ENCODE data around the gene RGS1.
A peak's percentile ranks its signal among the peaks of the same experiment; 100 is the strongest.

RGS1 gene

DNA sequence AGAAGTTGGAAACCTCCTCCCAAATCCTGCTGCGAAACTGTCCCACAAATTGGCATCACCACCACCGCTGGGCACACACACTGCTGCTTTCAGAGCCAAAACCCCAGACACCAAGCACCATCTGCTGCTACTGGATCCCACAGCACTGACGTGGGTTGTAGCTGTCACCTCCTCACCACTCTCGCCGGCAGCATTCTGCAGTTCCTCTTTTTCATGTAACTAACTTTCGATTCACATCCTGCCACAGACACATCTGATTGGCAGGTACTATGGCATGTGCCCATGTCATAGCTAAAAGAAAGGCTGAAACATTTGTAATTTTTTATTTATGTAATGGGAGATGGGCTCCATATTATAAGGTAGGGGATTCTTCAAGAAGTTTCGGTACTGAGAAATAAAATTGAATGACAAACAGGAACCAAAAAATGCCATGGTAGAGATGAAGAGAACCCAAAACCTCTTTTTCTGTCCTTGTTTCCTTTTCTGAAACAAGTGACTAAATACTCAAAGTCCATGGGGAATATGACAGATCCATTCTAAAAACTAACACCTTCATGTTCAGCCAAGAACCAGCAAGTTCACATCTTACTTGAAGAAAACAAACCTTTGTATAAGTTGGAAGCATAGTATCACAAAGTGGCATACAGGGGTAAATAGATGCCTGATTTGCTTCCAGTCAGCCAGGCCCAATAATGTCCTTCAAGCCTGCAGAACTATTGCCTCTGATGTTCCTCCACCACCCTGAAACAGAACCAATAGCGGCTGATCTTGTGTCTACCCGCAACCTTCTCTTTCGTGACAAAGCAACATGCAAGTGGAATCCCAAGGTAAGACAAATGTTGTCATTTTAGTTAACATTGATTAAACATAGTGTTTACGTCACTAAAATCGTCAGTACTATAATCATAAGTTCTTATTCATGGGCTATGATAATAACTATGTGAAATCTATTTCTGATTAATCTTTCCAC, 33.8 kb downstream of the RGS1 start:
- no peaks in the 10 kb centered on the region for H3K9me3 ChIP-seq
- TF ChIP-seq, protein P1, sequence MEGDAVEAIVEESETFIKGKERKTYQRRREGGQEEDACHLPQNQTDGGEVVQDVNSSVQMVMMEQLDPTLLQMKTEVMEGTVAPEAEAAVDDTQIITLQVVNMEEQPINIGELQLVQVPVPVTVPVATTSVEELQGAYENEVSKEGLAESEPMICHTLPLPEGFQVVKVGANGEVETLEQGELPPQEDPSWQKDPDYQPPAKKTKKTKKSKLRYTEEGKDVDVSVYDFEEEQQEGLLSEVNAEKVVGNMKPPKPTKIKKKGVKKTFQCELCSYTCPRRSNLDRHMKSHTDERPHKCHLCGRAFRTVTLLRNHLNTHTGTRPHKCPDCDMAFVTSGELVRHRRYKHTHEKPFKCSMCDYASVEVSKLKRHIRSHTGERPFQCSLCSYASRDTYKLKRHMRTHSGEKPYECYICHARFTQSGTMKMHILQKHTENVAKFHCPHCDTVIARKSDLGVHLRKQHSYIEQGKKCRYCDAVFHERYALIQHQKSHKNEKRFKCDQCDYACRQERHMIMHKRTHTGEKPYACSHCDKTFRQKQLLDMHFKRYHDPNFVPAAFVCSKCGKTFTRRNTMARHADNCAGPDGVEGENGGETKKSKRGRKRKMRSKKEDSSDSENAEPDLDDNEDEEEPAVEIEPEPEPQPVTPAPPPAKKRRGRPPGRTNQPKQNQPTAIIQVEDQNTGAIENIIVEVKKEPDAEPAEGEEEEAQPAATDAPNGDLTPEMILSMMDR (IDR thresholded peaks at IDR 0.05; ENCODE audit: low read depth, low read length), result no peak
- no peaks in the 10 kb centered on the region for H3K36me3 ChIP-seq
- no peaks in the 10 kb centered on the region; the same call in 1 of the 2 replicates for H3K4me1 ChIP-seq
- H3K27me3 ChIP-seq, result no peaks in the 10 kb centered on the region
- H3K4me3 ChIP-seq (ENCODE audit: low read depth, low read length), result no peak overlapping the region
- no peak for DNase-seq

DNA sequence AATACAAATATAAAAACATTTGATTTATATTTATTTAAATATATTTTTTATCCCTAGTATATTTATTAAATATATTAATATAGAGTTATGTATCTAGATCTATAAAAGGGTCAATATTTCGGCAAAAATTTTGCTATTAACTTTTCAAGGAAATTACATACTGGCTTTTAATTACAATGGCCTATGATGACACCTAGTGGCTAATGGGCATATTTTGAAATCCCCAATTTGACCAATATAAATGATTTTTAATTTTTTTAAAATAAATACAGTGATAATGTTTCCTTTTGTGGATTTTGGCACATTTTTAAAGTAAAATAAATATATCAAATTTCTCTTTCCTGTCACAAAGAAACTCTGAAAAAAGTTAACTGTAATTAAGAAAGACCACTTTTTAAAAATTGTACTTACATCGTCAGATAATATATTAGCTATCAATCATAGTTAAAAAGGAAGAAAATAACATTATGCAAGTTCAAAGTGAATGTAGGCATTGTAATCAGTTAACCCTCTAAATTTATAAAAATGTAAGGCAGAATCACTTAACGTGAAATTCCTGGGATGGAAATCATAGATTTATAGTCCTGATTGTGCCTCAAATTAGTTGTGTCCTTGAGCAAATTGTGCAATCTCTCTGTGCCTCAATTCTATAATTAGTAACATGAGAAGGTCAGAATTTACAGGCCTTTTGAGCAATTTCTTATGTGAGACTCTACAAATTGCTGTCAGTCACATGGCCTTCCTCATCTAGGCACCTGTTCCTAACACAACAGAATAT, 34.7 kb downstream of the RGS1 start:
- H3K4me3 ChIP-seq (ENCODE audit: low read depth, low read length), result no peak overlapping the region
- H3K27me3 ChIP-seq, result no peaks in the 10 kb centered on the region
- H3K36me3 ChIP-seq, result no peaks in the 10 kb centered on the region
- DNase-seq, result no peak
- TF ChIP-seq, protein P1 (IDR thresholded peaks at IDR 0.05; ENCODE audit: low read depth, low read length), result peak; percentile 49
- H3K9me3 ChIP-seq, result no peaks in the 10 kb centered on the region
- no peaks in the 10 kb centered on the region; the same call in 1 of the 2 replicates for H3K4me1 ChIP-seq

DNA sequence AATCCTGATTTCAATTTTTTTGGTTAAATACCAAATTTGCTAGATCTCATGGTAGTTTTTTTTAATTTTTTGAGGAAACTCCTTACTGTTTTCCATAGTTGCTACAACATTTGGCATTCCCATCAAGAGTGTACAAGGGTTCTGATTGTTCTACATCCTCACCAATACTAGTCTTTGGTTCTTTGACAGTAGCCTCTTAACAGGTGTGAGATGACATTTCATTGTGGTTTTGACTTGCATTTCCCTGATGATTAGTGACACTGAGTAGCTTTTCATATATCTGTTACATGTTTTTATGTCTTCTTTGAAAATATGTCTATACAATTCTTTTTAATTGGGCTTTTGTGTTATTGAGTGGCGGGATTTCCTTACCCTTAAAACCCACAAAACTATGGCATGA, 39.5 kb downstream of the RGS1 start:
- H3K27me3 ChIP-seq, result no peaks in the 10 kb centered on the region
- H3K4me1 ChIP-seq, result peaks cover 3% of the 10 kb centered on the region
- H3K9me3 ChIP-seq, result no peaks in the 10 kb centered on the region
- no peaks in the 10 kb centered on the region for H3K36me3 ChIP-seq
- no peak for DNase-seq
- TF ChIP-seq, protein P1 (IDR thresholded peaks at IDR 0.05; ENCODE audit: low read depth, low read length), result no peak
- H3K4me3 ChIP-seq (ENCODE audit: low read depth, low read length), result no peak overlapping the region

DNA sequence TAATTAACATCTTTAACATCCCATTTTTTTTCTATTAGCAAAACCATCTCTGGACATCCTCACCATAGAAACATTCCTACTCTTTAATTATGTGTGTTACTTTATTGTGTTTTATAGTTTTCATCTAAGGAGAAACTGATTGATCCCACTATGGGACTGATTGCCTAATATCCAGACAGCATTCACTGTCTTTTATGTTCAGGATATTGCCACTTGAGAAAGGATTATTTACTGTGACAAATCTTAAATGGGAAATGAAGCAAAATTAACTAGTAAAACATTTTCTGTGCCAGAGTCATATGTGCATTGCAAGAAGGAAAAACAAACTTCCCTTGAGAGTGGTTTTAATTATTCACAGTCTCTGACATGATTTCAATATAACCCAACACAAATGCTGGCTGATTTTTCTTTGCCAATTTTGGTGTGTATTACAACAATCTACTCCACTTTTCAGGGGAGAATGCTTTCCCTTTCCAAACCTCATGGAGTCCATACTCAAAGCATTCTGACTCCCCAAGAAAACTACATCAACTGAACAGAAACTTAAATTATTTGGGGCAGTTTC, 44.6 kb downstream of the RGS1 start:
- H3K36me3 ChIP-seq, result no peaks in the 10 kb centered on the region
- H3K4me3 ChIP-seq (ENCODE audit: low read depth, low read length), result no peak overlapping the region
- H3K27me3 ChIP-seq, result no peaks in the 10 kb centered on the region
- no peak for DNase-seq
- H3K4me1 ChIP-seq, result peaks cover 3% of the 10 kb centered on the region; the same call in 1 of the 2 replicates
- no peaks in the 10 kb centered on the region for H3K9me3 ChIP-seq
- TF ChIP-seq, protein P1 (IDR thresholded peaks at IDR 0.05; ENCODE audit: low read depth, low read length), result no peak

DNA sequence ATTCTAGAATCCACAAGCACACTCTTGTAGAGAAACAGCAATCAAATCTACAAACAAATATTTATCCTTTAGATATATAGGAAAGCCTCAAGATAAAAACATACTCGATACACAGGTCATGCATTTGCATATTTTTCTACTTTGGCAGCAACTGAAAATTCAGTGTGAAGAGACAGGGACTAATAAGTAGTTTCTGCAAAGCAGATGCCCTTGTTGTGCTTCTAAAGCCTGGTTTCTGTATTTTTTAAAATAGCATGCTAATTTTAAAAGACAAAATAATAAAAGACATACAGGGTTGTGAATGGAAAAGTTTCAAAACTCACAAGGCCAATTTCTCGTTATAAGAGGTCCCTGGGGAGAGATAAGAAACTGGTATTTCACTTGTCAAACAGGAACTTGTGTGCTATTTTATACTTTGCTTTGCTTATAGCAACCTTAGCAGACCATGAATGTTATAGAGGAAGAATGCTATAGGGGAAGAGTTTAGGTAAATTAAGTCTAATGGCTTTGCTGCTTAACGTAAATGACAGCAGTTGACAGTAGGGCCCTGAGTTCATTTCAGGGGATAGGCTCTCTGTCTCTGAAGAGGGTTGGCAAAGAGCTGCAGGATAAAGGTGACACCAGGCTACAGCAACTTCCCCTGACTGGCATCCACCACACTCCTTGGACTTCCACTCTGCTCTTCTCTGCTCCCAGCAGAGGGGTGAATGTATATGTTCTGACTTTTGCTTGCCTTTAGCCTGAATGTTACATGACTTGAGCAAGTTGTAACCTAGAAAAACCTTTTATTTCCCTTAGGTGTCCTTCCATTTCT, 51.0 kb downstream of the RGS1 start:
- H3K36me3 ChIP-seq, result no peaks in the 10 kb centered on the region
- peaks cover 34% of the 10 kb centered on the region for H3K4me1 ChIP-seq
- no peaks in the 10 kb centered on the region for H3K9me3 ChIP-seq
- no peak for DNase-seq
- H3K4me3 ChIP-seq (ENCODE audit: low read depth, low read length), result no peak overlapping the region
- no peaks in the 10 kb centered on the region for H3K27me3 ChIP-seq
- TF ChIP-seq, protein P1 (IDR thresholded peaks at IDR 0.05; ENCODE audit: low read depth, low read length), result no peak
